GM12872 (cell line): Measurements from ENCODE around the gene UBE2D1.

Experiments
- CTCF ChIP-seq: IDR thresholded peaks from 3 replicates; pipeline ENCODE4 v1.5.1; 2011; ENCODE audit warnings: low read depth, mild to moderate bottlenecking, low read length, moderate library complexity; ENCODE audit not compliant: insufficient read depth

UBE2D1 gene

DNA sequence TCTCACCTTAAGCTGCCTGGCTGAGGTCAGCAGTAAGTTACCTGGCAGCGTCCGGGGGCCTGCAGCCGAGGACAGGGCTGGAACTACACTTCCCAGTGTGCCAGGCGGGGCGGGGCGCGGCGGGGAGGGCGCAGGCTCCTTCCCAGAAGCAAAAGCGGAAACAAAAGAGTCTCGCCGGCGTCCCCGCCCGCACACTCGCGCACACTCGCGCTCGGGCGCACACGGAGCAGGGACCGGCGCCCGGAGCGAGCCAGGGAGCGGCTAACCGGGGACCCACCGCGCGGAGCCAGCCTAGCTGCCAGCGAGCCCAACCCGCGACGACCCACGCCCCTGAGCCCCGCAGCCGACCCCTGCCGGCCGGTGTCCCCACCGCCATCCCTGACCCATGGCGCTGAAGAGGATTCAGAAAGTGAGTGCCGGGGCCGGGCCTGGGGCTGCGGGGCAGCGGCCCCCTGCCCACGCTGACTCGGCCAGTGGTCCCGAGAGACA is at the start of gene UBE2D1:
UBE2D1 (plus strand) TSS at position 190 of the 489 bp plus-strand sequence; CDS start at position 386, 196 bp downstream.
- 0 out of 3 replicates have a peak, but pooled peaks have one; percentile 11 for TF ChIP-seq CTCF

GRCh38 chr10:58291538-58292174 is 43.1 kb upstream of the UBE2D1 start:
- peak; percentile 66; the same call in 2 of the 3 replicates for TF ChIP-seq CTCF

- TF ChIP-seq CTCF, result no peak
Observed at GRCh38 chr10:58293989-58294388, 40.8 kb upstream of the UBE2D1 start.

- TF ChIP-seq CTCF, result peak; percentile 86
Observed at GRCh38 chr10:58299580-58299979, 35.2 kb upstream of the UBE2D1 start.

GRCh38 chr10:58300676-58301075 is 34.1 kb upstream of the UBE2D1 start:
- TF ChIP-seq CTCF, result no peak

GRCh38 chr10:58302254-58302653 is 32.6 kb upstream of the UBE2D1 start:
- no peak for TF ChIP-seq CTCF

- no peak for TF ChIP-seq CTCF
Observed at GRCh38 chr10:58304099-58304633, 30.6 kb upstream of the UBE2D1 start.
